HepG2 (cell line): ENCODE results near the gene FAM181A. TPM values are rescaled to one million over a fixed set of nuclear protein-coding genes. Genes with fewer than 3 reads are reported as not detected.

Experiments used
- CHD2 ChIP-seq: IDR thresholded peaks from 2 replicates; pipeline ENCODE4 v1.6.1; 2011; ENCODE audit warnings: low read depth, low read length, improper control_type of control experiment
- FOXO1 ChIP-seq: sonication (generic); formaldehyde crosslinking; IDR thresholded peaks from 2 replicates; pipeline ENCODE4 v1.4.0; 2020; ENCODE audit warnings: missing genetic modification reagents
- HOXA5 ChIP-seq: sonication (generic); formaldehyde crosslinking; IDR thresholded peaks from 2 replicates; pipeline ENCODE4 v1.4.0; 2020; ENCODE audit warnings: missing genetic modification reagents
- KLF6 ChIP-seq: IDR thresholded peaks from 2 replicates; pipeline ENCODE4 v1.8.0; 2016; ENCODE audit warnings: missing biosample characterization, missing genetic modification reagents
- MZF1 ChIP-seq: sonication (generic); formaldehyde crosslinking; IDR thresholded peaks from 2 replicates; pipeline ENCODE4 v1.8.1; 2023; ENCODE audit warnings: mild to moderate bottlenecking, missing genetic modification reagents, borderline replicate concordance
- NAIF1 ChIP-seq: sonication (generic); formaldehyde crosslinking; IDR thresholded peaks from 2 replicates; pipeline ENCODE4 v1.5.0; 2020; ENCODE audit warnings: mild to moderate bottlenecking, missing genetic modification reagents, borderline replicate concordance
- NFRKB ChIP-seq: fragments of 450-650 bp; IDR thresholded peaks from 2 replicates; pipeline ENCODE4 v1.6.1; 2017
- NKX3-1 ChIP-seq: sonication (generic); formaldehyde crosslinking; IDR thresholded peaks from 2 replicates; pipeline ENCODE4 v1.5.0; 2020; ENCODE audit warnings: missing genetic modification reagents
- PBX3 ChIP-seq: sonication (generic); formaldehyde crosslinking; IDR thresholded peaks from 2 replicates; pipeline ENCODE4 v1.8.1; 2023; ENCODE audit warnings: missing genetic modification reagents, inconsistent platforms, borderline replicate concordance
- RCOR2 ChIP-seq: IDR thresholded peaks from 2 replicates; pipeline ENCODE4 v1.6.1; 2016; ENCODE audit warnings: missing biosample characterization, missing genetic modification reagents
- SAFB2 ChIP-seq: sonication (generic); formaldehyde crosslinking; IDR thresholded peaks from 2 replicates; pipeline ENCODE4 v1.5.1; 2020; ENCODE audit warnings: missing genetic modification reagents, low read depth, mild to moderate bottlenecking, borderline replicate concordance
- SCMH1 ChIP-seq: sonication (generic); formaldehyde crosslinking; IDR thresholded peaks from 2 replicates; pipeline ENCODE4 v1.9.0; 2021; ENCODE audit warnings: missing genetic modification reagents, mild to moderate bottlenecking, borderline replicate concordance
- SRSF1 ChIP-seq: fragments of 200-400 bp; formaldehyde crosslinking; optimal IDR thresholded peaks from 2 replicates; pipeline ENCODE3; 2017; ENCODE audit warnings: mild to moderate bottlenecking, low read depth, low read length, moderate library complexity
- STAG1 ChIP-seq: sonication (generic); formaldehyde crosslinking; IDR thresholded peaks from 2 replicates; pipeline ENCODE4 v1.4.0; 2020; ENCODE audit warnings: missing genetic modification reagents
- TEF ChIP-seq: sonication (generic); formaldehyde crosslinking; IDR thresholded peaks from 2 replicates; pipeline ENCODE4 v1.5.0; 2020; ENCODE audit warnings: missing genetic modification reagents
- TFE3 ChIP-seq: IDR thresholded peaks from 2 replicates; pipeline ENCODE4 v1.6.1; 2016
- YEATS4 ChIP-seq: sonication (generic); formaldehyde crosslinking; IDR thresholded peaks from 2 replicates; pipeline ENCODE4 v1.4.0; 2020; ENCODE audit warnings: missing genetic modification reagents, borderline replicate concordance
- ZBTB7A ChIP-seq: sonication (generic); formaldehyde crosslinking; IDR thresholded peaks from 2 replicates; pipeline ENCODE4 v1.8.0; 2022; ENCODE audit warnings: mild to moderate bottlenecking, missing genetic modification reagents
- ZFAT ChIP-seq: sonication (generic); formaldehyde crosslinking; conservative IDR thresholded peaks from 2 replicates; pipeline ENCODE4 v1.8.1; 2023; ENCODE audit warnings: missing genetic modification reagents, inconsistent platforms
- ZMYM3 ChIP-seq: sonication (generic); formaldehyde crosslinking; IDR thresholded peaks from 2 replicates; pipeline ENCODE4 v1.5.1; 2020; ENCODE audit warnings: mild to moderate bottlenecking, missing genetic modification reagents
- ZNF329 ChIP-seq: sonication (generic); formaldehyde crosslinking; IDR thresholded peaks from 2 replicates; pipeline ENCODE4 v1.9.0; 2021; ENCODE audit warnings: low read depth, mild to moderate bottlenecking, missing genetic modification reagents
- ZNF512 ChIP-seq: sonication (generic); formaldehyde crosslinking; IDR thresholded peaks from 2 replicates; pipeline ENCODE4 v1.4.0; 2020; ENCODE audit warnings: mild to moderate bottlenecking, missing genetic modification reagents
- ZNF7 ChIP-seq: IDR thresholded peaks from 2 replicates; pipeline ENCODE4 v1.6.1; 2016; ENCODE audit warnings: missing biosample characterization, missing genetic modification reagents
- ZSCAN30 ChIP-seq: sonication (generic); formaldehyde crosslinking; IDR thresholded peaks from 2 replicates; pipeline ENCODE4 v1.5.0; 2020; ENCODE audit warnings: mild to moderate bottlenecking, missing genetic modification reagents
- polyA plus RNA-seq, 8 experiments: library from polyadenylated mRNA; depleted of rRNA in 3 of 8; stranded (reverse) in 7 of 8; unstranded in 1 of 8; fragments of >200 nt; fragmentation: Illumina TruSeq in 4 of 8; extraction: Trizol in 4 of 8; gene quantifications; 2 replicates each; pipeline versions ENCODE4 v1.2.1 to v1.2.3, GENCODE V29; 2011 to 2016; ENCODE audit warnings: low read depth in 4 of 8, missing spikeins in 1 of 8, mixed read lengths in 1 of 8; ENCODE audit not compliant: insufficient read depth in 1 of 8
- total RNA-seq, 5 experiments: library from RNA; depleted of rRNA; stranded (reverse); fragments of >200 nt; fragmentation: Illumina TruSeq; extraction: Trizol; gene quantifications; 2 replicates each; pipeline ENCODE4 v1.2.3, GENCODE V29; 2016; ENCODE audit warnings: low read depth in 1 of 5
- TF ChIP-seq, protein P1 (sequence below): sonication (generic); formaldehyde crosslinking; IDR thresholded peaks from 2 replicates; pipeline ENCODE4 v1.8.0; 2022; ENCODE audit warnings: low read depth, missing genetic modification reagents

The FAM181A gene
- total and polyA plus RNA-seq, 2 of the 13 experiments (the other 11 are each of a cell fraction or from before 2014, with no cell fraction given), result 1.1 to 1.5 TPM

DNA sequence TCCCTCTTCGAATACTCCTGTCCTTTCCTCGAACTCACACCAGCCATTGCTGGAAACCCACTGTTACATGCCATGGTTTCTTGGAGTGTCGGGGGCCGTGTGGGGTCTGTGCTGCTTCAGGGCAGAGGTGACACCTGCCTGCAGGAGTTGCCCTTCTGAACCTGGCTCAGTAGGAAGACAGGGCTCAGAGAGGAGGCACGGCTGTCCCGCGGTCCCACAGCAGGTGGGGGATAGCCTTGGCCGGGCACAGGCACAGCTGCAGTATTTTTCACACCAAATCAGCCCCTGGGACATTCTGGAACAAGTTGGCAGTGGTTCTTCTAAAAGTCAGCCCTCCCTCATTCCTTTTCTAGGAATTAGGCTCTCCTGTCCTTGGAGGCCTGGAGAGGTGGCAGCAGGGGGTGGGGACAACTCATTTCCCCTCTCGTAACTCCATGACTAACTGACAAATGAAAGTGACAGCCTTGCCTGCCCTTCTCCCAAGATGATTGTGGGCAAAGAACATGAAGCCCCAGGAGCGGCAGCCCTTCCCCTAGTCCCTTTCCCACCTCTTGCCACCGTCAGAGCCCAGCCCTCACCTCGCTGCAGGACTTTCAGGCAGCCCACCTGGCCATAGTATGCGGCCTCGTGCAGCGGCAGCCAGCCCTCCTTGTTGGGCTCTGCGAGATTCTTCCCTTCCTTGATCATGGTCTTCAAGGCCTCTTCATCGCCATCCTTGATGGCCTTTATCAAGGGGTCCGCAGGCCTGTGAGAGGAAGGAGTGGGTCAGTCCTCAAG lies 26.8 kb downstream of the FAM181A start (continued):
- TF ChIP-seq ZMYM3 (CRISPR knock-in tag) (peak; percentile 46; the same call in 1 of the 2 replicates), ZNF329 (CRISPR knock-in tag) (no peak), ZFAT (CRISPR knock-in tag) (no peak), MZF1 (no peak), ZBTB7A (CRISPR knock-in tag) (no peak; the same call in 1 of the 2 replicates), SRSF1 (no peak), TEF (CRISPR knock-in tag) (no peak), STAG1 (CRISPR knock-in tag) (no peak), KLF6 (CRISPR knock-in tag) (no peak), PBX3 (CRISPR knock-in tag) (no peak), ZNF7 (no peak), NKX3-1 (CRISPR knock-in tag) (no peak), ZNF512 (CRISPR knock-in tag) (no peak), SAFB2 (CRISPR knock-in tag) (no peak), ZSCAN30 (CRISPR knock-in tag) (no peak), HOXA5 (CRISPR knock-in tag) (no peak), TFE3 (CRISPR knock-in tag) (no peak), RCOR2 (CRISPR knock-in tag) (0 out of 2 replicates have a peak, but pooled peaks have one; percentile 3), YEATS4 (peak; percentile 36; the same call in 1 of the 2 replicates), SCMH1 (CRISPR knock-in tag) (no peak), NAIF1 (no peak), NFRKB (no peak), FOXO1 (CRISPR knock-in tag) (no peak), CHD2 (no peak)
- TF ChIP-seq, protein P1, sequence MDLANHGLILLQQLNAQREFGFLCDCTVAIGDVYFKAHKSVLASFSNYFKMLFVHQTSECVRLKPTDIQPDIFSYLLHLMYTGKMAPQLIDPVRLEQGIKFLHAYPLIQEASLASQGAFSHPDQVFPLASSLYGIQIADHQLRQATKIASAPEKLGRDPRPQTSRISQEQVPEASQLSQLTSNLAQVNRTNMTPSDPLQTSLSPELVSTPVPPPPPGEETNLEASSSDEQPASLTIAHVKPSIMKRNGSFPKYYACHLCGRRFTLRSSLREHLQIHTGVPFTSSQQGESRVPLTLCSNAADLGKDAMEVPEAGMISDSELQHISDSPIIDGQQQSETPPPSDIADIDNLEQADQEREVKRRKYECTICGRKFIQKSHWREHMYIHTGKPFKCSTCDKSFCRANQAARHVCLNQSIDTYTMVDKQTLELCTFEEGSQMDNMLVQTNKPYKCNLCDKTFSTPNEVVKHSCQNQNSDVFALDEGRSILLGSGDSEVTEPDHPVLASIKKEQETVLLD (CRISPR knock-in tag), result no peak
